Vagina (tissue), 2 donors: ENCODE results near the gene ZBTB22. TPM values are rescaled to one million over a fixed set of nuclear protein-coding genes. Genes with fewer than 3 reads are reported as not detected.

Experiments used
- DNase-seq, 2 donors: peaks; one replicate each; pipeline ENCODE4 v3.0.0-alpha.2; 2017; ENCODE audit errors: extremely low spot score in 2 of 2
- H3K27ac ChIP-seq: fragments of 200-600 bp; sonication (generic); one replicate; pipeline ENCODE4 v1.5.1; 2019
- H3K27me3 ChIP-seq: fragments of 200-600 bp; sonication (generic); one replicate; pipeline ENCODE4 v1.5.1; 2019
- H3K36me3 ChIP-seq, 2 donors: fragments of 200-600 bp; sonication (generic); one replicate each; pipeline ENCODE4 v1.5.1; 2017 to 2019
- H3K4me1 ChIP-seq: fragments of 200-600 bp; sonication (generic); one replicate; pipeline ENCODE4 v1.5.1; 2019
- H3K4me3 ChIP-seq, 2 donors: fragments of 200-600 bp; sonication (generic); 1 replicate in 1 of 2; 2 replicates in 1 of 2; pipeline ENCODE4 v1.5.1; 2016 to 2019
- H3K9me3 ChIP-seq: fragments of 200-600 bp; sonication (generic); one replicate; pipeline ENCODE4 v1.5.1; 2019
- POLR2A ChIP-seq, 2 donors: fragments of 450-650 bp; IDR thresholded peaks; one replicate each; pipeline ENCODE4 v1.6.1; 2017; ENCODE audit warnings: antibody characterized with exemption in 2 of 2, mild to moderate bottlenecking in 2 of 2, moderate library complexity in 2 of 2
- POLR2AphosphoS5 ChIP-seq, 2 donors: sonication (generic); formaldehyde crosslinking; IDR thresholded peaks; one replicate each; pipeline ENCODE4 v1.9.0; 2017; ENCODE audit warnings: antibody characterized with exemption in 2 of 2, mild to moderate bottlenecking in 2 of 2, low read depth in 1 of 2; ENCODE audit not compliant: insufficient read depth in 1 of 2
- intact Hi-C: fragments of 100-400 bp; cut with DNase I; formaldehyde crosslinking; loops from one replicate; pipeline ENCODE4 v1.15.1; 2023
- total RNA-seq: library from RNA; depleted of rRNA; stranded (reverse); fragments of >200 nt; gene quantifications from one replicate; pipeline ENCODE4 v1.2.3, GENCODE V29; 2016
- TF ChIP-seq, protein P1 (sequence below), 3 experiments: fragments of 450-650 bp in 2 of 3; fragments of 200-600 bp in 1 of 3; sonication (generic) in 1 of 3; IDR thresholded peaks; one replicate each; pipeline ENCODE4 v1.5.1; 2017 to 2019; ENCODE audit warnings: antibody characterized with exemption in 3 of 3, mild to moderate bottlenecking in 2 of 3, moderate library complexity in 2 of 3

ZBTB22 gene
- total RNA-seq, 1 donor from 2014 or later: 18.4 TPM

- Histone ChIP-seq H3K27ac (no peak overlapping the region), H3K4me3 (no peak overlapping the region), H3K9me3 (no peaks in the 10 kb centered on the region), H3K4me1 (peaks cover 70% of the 10 kb centered on the region), H3K36me3 (peaks cover 0 to 34% of the 10 kb centered on the region in 2 donors), H3K27me3 (no peaks in the 10 kb centered on the region)
- no peak for DNase-seq
- intact Hi-C loops: loop anchor here (5.0 kb wide), 1 partner anchor 72 kb away; the partner anchor contains the start of genes HSD17B8, RXRB and SLC39A7
- TF ChIP-seq, protein P1, sequence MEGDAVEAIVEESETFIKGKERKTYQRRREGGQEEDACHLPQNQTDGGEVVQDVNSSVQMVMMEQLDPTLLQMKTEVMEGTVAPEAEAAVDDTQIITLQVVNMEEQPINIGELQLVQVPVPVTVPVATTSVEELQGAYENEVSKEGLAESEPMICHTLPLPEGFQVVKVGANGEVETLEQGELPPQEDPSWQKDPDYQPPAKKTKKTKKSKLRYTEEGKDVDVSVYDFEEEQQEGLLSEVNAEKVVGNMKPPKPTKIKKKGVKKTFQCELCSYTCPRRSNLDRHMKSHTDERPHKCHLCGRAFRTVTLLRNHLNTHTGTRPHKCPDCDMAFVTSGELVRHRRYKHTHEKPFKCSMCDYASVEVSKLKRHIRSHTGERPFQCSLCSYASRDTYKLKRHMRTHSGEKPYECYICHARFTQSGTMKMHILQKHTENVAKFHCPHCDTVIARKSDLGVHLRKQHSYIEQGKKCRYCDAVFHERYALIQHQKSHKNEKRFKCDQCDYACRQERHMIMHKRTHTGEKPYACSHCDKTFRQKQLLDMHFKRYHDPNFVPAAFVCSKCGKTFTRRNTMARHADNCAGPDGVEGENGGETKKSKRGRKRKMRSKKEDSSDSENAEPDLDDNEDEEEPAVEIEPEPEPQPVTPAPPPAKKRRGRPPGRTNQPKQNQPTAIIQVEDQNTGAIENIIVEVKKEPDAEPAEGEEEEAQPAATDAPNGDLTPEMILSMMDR (IDR thresholded peaks at IDR 0.05): no peak
- no peak for TF ChIP-seq POLR2AphosphoS5 (IDR thresholded peaks at IDR 0.05; ENCODE audit: insufficient read depth in 1 of 2, low read depth in 1 of 2)
- no peak for TF ChIP-seq POLR2A (IDR thresholded peaks at IDR 0.05)
Measured at GRCh38 chr6:33273924-33274902, 43.3 kb downstream of the ZBTB22 start.

DNA sequence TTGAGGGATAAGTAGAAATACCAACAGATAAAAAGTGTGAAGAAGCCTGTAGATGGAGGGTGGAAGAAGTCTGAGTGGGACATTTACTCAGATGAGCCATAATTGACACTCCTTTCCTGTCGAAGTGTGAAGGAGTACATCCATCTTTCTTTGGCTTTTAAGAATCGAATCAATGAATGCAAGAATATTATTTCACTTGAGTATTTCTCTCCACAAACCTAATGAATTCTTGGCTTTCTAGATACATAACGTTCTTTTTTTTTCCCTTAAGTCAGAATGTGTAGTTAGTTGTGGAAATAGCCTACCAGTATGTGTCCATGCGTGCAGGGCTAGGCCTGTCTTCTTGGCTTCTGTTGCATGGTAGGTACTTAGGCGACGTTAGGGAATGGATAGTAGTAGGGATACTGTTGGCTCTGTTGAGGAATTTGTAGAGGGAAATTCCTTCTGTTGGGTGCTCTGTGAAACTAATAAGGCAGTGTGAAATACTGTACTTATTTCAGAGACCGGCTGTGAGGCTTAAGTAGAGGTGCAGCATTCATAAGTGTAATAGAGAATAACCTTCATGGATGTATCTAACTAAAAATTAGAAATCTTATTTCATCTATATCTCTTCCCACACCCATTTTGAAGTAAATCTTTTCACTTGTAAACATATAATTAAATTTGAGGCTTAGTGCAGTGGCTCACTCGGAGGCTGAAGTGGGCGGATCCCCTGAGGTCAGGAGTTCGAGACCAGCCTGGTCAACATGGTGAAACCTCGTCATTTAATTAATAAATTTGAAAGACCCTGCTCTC, 44.2 kb downstream of the ZBTB22 start:
- no peak overlapping the region for H3K27ac ChIP-seq
- H3K4me1 ChIP-seq: peaks cover 69% of the 10 kb centered on the region
- H3K9me3 ChIP-seq: no peaks in the 10 kb centered on the region
- peak overlapping the region; percentile 59 to 69 for H3K4me3 ChIP-seq
- TF ChIP-seq, protein P1 (IDR thresholded peaks at IDR 0.05): no peak
- TF ChIP-seq POLR2A (IDR thresholded peaks at IDR 0.05) (no peak), POLR2AphosphoS5 (IDR thresholded peaks at IDR 0.05; ENCODE audit: insufficient read depth in 1 of 2, low read depth in 1 of 2) (no peak)
- H3K27me3 ChIP-seq: no peaks in the 10 kb centered on the region
- DNase-seq: no peak
- intact Hi-C loops: loop anchor here (5.0 kb wide), 1 partner anchor 71 kb away; the partner anchor contains the start of genes HSD17B8, RXRB and SLC39A7
- peaks cover 0 to 41% of the 10 kb centered on the region in 2 donors for H3K36me3 ChIP-seq

DNA sequence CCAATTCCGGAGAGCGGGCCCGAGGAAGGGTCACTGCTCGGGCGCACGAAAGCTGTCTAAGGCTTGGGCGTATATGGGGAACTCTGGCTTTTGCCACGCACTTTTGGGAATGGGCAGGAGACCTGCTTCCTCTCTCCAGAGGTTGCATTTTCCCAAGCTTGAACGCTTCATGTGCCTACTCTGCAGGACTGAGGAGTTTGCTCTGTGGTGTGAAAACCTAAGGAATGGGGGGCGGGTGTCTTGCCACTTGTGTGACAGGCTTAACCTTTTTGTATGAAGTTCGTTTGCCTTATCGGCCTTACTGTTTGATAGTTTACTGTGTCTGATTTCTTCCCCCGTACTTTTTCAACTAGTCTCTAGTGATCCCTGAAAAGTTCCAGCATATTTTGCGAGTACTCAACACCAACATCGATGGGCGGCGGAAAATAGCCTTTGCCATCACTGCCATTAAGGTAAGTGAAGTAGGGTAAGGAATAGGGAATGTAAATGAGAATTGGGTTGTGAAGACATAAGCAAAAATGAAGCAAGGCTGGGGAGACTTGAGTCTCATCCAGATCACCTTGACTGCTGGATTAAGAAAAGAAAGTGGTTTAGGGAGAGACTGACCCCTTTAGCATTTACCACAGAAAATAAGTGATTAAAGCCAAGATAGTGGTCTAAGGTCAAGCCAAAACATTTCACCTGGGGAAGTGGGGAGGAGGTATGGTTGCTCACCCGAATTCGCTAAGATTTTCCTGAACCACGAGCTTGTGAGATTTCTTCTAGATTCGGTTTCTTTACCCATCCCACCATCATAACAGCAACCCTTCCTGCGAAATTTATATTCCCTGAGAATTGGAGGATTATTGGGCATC, 45.0 kb downstream of the ZBTB22 start:
- intact Hi-C loops: loop anchor here (5.0 kb wide), 1 partner anchor 70 kb away; the partner anchor contains the start of genes HSD17B8, RXRB and SLC39A7
- Histone ChIP-seq H3K9me3 (no peaks in the 10 kb centered on the region), H3K4me1 (peaks cover 61% of the 10 kb centered on the region)

More for the DNA sequence above, 45.0 kb downstream of the ZBTB22 start:
- Histone ChIP-seq H3K27ac (peak overlapping the region; percentile 23), H3K27me3 (no peaks in the 10 kb centered on the region), H3K4me3 (peak overlapping the region; percentile 59 to 69), H3K36me3 (peaks cover 0 to 49% of the 10 kb centered on the region in 2 donors)
- DNase-seq: no peak
- TF ChIP-seq POLR2AphosphoS5 (IDR thresholded peaks at IDR 0.05; ENCODE audit: insufficient read depth in 1 of 2, low read depth in 1 of 2) (peak in 1 of 2 donors; percentile 37), POLR2A (IDR thresholded peaks at IDR 0.05) (no peak)
- TF ChIP-seq, protein P1 (IDR thresholded peaks at IDR 0.05): no peak
